Measurements from ENCODE around the gene ANKRD34A.

The ANKRD34A gene

GRCh38 chr1:145999321-146000024 is 35.1 kb upstream of the ANKRD34A start:
- H3K4me3 ChIP-seq (replicated peaks; ENCODE audit: low read depth, low read length): no peak overlapping the region
- no peak for DNase-seq (ENCODE audit: low read depth)
- TF ChIP-seq CTCF (IDR thresholded peaks at IDR 0.05; ENCODE audit: low read length, missing control alignments): no peak

GRCh38 chr1:145997718-145998023 is 33.3 kb upstream of the ANKRD34A start:
- no peak overlapping the region for H3K4me3 ChIP-seq (replicated peaks; ENCODE audit: low read depth, low read length)
- DNase-seq (ENCODE audit: low read depth): no peak
- no peak for TF ChIP-seq CTCF (IDR thresholded peaks at IDR 0.05; ENCODE audit: low read length, missing control alignments)

GRCh38 chr1:145997016-145997717 is 32.8 kb upstream of the ANKRD34A start:
- DNase-seq (ENCODE audit: low read depth): no peak
- TF ChIP-seq CTCF (IDR thresholded peaks at IDR 0.05; ENCODE audit: low read length, missing control alignments): no peak
- H3K4me3 ChIP-seq (replicated peaks; ENCODE audit: low read depth, low read length): peak overlapping the region; percentile 98

GRCh38 chr1:145996433-145997015 is 32.1 kb upstream of the ANKRD34A start, which contains the start of gene TXNIP:
TSS of gene TXNIP (minus strand) at chr1:145996579. CDS start at chr1:145996266, 313 bp downstream.
- peak within 1 kb of the TSS; percentile 98 for H3K4me3 ChIP-seq (replicated peaks; ENCODE audit: low read depth, low read length)
- TF ChIP-seq CTCF (IDR thresholded peaks at IDR 0.05; ENCODE audit: low read length, missing control alignments): no peak
- peak; percentile 98 for DNase-seq (ENCODE audit: low read depth)

- peak overlapping the region; percentile 98 for H3K4me3 ChIP-seq (replicated peaks; ENCODE audit: low read depth, low read length)
- no peak for TF ChIP-seq CTCF (IDR thresholded peaks at IDR 0.05; ENCODE audit: low read length, missing control alignments)
- DNase-seq (ENCODE audit: low read depth): no peak
Observed at GRCh38 chr1:145995964-145996432, 31.6 kb upstream of the ANKRD34A start.

GRCh38 chr1:145995148-145995881 is 30.9 kb upstream of the ANKRD34A start:
- H3K4me3 ChIP-seq (replicated peaks; ENCODE audit: low read depth, low read length): peak overlapping the region; percentile 98
- DNase-seq (ENCODE audit: low read depth): no peak
- TF ChIP-seq CTCF (IDR thresholded peaks at IDR 0.05; ENCODE audit: low read length, missing control alignments): no peak

Measured in fibroblast of pulmonary artery (primary cell).